Stimulated activated memory B cell treated with anti-CD40 and anti-IgM and Interleukin-4, amounts not matched to agents 10 μg/mL and 1 μg/mL and 100 μg/mL, for 72 hours (primary cell): ENCODE data around the gene GFI1B.
"Not testable (repeated sequence)": the region's sequence is repeated elsewhere in the genome, so short reads cannot be mapped to it uniquely, and the experiment has no call there.

Source experiments
- ATAC-seq: fragments of 150-1000 bp; cut with Tn5 transposase; 2 replicates; pipeline ENCODE4 v1.10.0; 2021
- H3K27ac Mint-ChIP-seq: one replicate; pipeline ENCODE4 v1.8.0; 2022; ENCODE audit warnings: mild to moderate bottlenecking, mixed read lengths
- H3K27me3 Mint-ChIP-seq: one replicate; pipeline ENCODE4 v1.8.0; 2022; ENCODE audit warnings: mixed read lengths
- H3K36me3 Mint-ChIP-seq: one replicate; pipeline ENCODE4 v1.8.0; 2022; ENCODE audit warnings: mixed read lengths
- H3K4me1 Mint-ChIP-seq: one replicate; pipeline ENCODE4 v1.8.0; 2022; ENCODE audit warnings: mixed read lengths
- H3K4me3 Mint-ChIP-seq: one replicate; pipeline ENCODE4 v1.8.0; 2022; ENCODE audit warnings: mild to moderate bottlenecking, moderate library complexity, mixed read lengths
- H3K9me3 Mint-ChIP-seq: one replicate; pipeline ENCODE4 v1.8.0; 2022; ENCODE audit warnings: mixed read lengths

GFI1B gene

DNA sequence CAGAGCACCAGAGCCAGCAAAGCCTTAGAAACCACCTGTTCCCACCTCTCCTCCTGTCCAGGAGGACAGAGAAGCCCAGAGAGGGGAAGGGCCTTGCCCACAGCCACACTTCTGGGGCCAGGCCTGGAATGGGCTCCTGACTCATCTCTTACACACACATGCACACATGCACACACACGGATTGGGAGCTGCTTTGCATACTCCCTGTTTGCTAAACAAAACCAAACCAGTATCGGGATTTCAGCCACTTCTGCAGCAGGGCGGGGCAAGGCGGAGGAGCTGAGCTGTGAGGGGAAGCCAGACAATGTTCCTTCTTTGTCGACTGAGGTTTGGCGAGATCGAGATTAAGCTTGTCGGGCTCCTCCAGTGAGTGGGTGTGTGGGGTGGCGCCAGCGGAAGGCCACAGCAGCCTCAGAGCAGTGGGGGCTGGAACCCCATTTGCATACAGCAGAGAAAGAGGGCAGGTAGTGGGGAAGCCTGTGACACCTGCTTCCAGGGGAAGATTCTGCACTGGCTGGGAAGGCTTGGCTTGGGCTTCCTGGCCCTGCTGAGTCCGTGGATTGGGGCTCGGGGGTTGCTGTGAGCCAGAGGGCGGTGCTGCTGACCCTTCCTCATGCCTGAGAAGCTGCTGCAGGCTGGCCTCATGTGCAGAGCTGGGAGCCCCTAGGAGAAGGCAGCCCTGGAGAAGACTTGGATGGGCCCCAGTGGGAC lies 16.1 kb downstream of the GFI1B start:
- H3K27ac Mint-ChIP-seq, result no peak overlapping the region

DNA sequence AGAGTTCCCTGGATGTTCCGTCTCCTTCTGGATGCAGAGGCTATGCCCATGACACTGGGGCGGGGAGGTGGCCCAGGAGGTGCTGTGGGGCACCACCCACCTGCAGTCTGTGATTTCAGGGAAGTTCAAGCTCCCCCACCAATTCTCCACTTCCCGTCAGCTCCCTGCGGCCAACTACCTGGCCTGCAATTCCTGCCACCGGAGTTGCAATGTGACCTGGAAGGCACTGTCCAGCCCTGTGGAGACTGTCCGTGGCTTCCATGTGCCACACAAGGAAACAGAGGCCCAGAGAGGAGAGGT lies 16.6 kb downstream of the GFI1B start:
- Mint-ChIP-seq H3K4me1 (peaks cover 12% of the 10 kb centered on the region), H3K27me3 (peaks cover 83% of the 10 kb centered on the region), H3K4me3 (no peak overlapping the region)

More for the DNA sequence above, 16.1 kb downstream of the GFI1B start:
- Mint-ChIP-seq H3K36me3 (no peaks in the 10 kb centered on the region), H3K9me3 (peaks cover 5% of the 10 kb centered on the region), H3K27me3 (peaks cover 83% of the 10 kb centered on the region), H3K4me1 (peaks cover 12% of the 10 kb centered on the region), H3K4me3 (no peak overlapping the region)
- ATAC-seq, result peak; percentile 66

DNA sequence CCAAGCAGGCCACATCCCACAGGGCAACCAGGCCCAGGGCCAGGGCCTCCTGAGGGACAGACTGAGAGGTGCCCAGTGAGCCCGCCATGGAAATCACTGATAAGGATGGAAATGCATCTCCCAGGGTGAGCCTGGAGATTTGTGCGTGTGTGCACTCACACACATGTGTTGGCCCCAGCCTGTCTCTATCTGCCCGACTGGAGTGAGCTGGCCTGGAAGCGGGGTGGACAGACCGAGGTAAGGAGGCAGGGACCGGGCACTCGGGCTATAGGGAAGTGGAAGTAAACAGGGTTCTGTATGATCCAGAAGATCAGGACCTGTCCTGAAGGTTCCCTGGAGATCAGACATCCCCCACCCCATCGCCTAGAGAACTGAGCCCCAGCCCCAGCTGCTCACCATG lies 17.4 kb downstream of the GFI1B start:
- Mint-ChIP-seq H3K36me3 (no peaks in the 10 kb centered on the region), H3K4me1 (peaks cover 12% of the 10 kb centered on the region), H3K27ac (no peak overlapping the region), H3K4me3 (no peak overlapping the region), H3K9me3 (no peaks in the 10 kb centered on the region), H3K27me3 (peaks cover 84% of the 10 kb centered on the region)
- ATAC-seq, result no peak

More for the DNA sequence above, 16.6 kb downstream of the GFI1B start:
- no peaks in the 10 kb centered on the region for H3K36me3 Mint-ChIP-seq
- H3K9me3 Mint-ChIP-seq, result peaks cover 4% of the 10 kb centered on the region
- H3K27ac Mint-ChIP-seq, result no peak overlapping the region
- ATAC-seq, result no peak

DNA sequence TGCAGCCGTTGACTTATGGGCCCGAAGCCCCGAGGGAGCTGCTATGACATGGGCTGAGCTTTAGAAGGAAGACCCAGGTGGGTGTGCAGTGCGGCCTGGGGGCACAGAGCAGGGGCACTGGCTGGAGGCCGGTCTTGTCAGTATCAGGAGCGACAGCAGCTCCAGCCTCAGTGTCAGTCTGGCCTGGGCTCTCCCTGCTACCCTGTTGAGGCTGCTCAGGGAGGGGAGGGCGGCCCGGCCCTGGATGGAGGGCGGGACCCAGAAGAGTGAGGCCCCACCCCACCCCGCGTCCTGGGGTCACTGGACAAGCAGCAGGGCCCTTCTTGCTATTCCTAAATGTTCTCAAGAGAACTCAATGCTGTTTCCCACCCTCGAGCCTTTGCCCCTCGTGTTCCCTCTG lies 18.0 kb downstream of the GFI1B start:
- Mint-ChIP-seq H3K36me3 (no peaks in the 10 kb centered on the region), H3K4me1 (peaks cover 12% of the 10 kb centered on the region), H3K4me3 (no peak overlapping the region), H3K27ac (no peak overlapping the region), H3K9me3 (no peaks in the 10 kb centered on the region), H3K27me3 (peaks cover 84% of the 10 kb centered on the region)
- ATAC-seq, result no peak

DNA sequence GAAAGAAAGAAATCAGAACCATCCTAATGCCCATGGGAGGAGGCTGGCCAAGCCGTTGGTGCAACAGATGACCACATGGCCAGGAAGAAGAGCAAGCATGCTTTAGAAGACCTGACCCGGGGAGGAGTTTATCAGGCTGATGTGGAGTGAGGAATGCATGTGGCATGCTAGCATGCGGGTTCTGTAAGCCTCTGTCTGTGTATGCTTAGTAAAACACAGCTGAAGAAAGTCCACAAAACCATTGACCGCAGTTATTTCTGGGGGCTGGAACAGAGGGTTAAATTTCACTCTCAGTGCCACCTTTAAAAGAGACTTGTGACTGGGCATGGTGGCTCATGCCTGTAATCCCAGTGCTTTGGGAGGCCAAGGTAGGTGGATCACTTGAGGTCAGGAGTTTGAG lies 19.1 kb downstream of the GFI1B start:
- Mint-ChIP-seq H3K4me3 (no peak overlapping the region), H3K4me1 (peaks cover 12% of the 10 kb centered on the region), H3K27me3 (peaks cover 84% of the 10 kb centered on the region), H3K9me3 (no peaks in the 10 kb centered on the region), H3K27ac (no peak overlapping the region), H3K36me3 (no peaks in the 10 kb centered on the region)
- no peak for ATAC-seq

DNA sequence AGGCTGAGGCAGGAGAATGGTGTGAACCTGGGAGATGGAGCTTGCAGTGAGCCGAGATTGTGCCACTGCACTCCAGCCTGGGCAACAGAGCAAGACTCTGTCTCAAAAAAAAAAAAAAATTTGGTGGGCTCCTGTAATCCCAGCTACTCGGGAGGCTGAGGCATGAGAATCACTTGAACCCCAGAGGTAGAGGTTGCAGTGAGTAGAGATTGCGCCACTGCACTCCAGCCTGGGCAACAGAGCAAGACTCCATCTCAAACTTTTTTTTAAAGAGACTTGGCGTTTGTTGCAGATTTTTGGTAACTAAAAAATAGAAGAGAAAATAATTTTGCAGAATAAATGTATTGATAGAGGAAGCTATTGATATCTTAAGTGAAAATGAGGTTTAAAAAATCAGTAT lies 19.7 kb downstream of the GFI1B start:
- not testable (repeated sequence) for H3K27ac Mint-ChIP-seq, H3K9me3 Mint-ChIP-seq, ATAC-seq, H3K36me3 Mint-ChIP-seq, H3K4me3 Mint-ChIP-seq
- H3K4me1 Mint-ChIP-seq, result peaks cover 12% of the 10 kb centered on the region
- H3K27me3 Mint-ChIP-seq, result peaks cover 84% of the 10 kb centered on the region

DNA sequence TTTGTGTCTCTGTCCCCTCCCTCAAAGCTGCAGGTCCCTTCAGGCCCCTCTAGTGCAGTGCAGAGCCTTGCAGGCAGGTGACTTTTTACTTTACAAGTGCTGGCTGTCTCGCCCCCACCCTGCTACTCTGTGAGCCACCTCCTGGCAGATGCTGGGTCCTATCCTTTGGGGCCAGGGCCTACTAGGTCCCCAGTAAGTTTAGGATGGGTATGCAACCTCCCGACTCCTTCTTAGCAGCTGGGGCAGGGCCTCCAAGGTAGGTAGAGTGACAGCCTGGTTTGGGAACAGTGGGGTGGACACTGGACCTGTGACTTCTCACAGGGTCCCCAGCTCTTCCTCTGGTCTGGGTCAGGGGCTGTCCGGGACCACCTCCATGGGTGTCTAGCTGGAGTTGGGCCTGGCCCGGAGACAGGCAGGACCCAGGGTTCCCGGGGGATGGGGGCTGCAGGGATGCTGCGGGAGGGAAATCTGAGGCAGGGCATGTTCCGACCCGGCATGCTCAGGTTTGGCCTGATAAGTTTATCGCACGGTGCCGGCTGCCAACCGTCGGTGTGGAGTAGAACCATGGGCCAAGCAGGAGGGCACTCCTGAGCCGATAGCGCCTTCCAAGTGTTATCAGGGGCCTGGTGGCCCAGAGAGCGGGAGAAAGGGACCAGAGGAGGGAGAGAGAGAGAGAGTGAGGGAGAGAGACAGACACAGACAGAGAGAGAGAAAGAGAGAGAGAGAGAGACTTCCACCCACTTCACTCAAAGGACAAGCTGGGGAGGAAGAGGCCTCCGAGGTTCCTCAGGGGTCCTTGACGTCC lies 20.5 kb downstream of the GFI1B start:
- H3K27me3 Mint-ChIP-seq, result peaks cover 84% of the 10 kb centered on the region
- no peak overlapping the region for H3K27ac Mint-ChIP-seq
- no peak overlapping the region for H3K4me3 Mint-ChIP-seq
- H3K4me1 Mint-ChIP-seq, result peaks cover 12% of the 10 kb centered on the region
- H3K36me3 Mint-ChIP-seq, result no peaks in the 10 kb centered on the region
- ATAC-seq, result no peak
- H3K9me3 Mint-ChIP-seq, result no peaks in the 10 kb centered on the region

DNA sequence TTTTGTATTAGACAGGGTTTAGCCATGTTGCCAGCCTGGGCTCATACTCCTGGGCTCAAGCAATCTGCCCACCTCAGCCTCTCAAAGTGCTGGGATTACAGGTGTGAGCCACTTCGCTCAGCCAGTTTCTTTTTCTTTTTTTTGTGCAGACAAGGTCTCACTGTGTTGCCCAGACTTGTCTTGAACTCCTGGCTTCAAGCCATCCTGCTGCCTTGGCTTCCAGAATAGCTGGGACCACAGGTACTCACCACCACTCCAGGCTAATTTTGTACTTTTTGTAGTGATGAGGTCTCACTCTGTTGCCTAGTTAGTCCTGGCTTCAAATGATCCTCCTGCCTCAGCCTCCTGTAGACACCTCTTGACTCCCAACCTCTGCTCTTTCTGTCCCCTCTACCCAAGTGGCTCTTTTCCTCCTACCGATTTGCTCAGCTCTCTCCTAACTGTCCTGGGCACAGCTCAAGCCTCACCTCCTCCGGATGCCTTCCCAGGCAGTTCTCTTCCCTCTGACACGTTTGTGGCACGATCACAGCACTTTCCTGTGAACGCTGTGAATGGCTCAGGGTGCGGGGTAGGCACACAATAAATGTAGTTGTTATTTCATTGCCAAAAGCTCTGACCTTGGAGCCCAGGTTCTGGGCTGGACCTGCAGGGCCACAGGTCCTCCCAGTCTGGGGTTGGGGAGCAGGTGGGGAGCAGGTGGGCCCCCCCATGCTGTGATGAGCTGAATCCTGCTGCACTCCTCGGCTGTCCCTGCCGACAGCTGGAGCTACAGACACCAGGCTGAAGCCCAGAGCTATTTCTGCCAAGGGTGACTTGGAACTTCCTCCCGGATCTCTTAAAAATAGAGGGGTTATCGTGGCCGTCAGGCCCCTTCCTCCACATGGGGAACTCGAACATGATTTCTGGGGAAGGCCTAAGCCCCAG lies 23.9 kb downstream of the GFI1B start:
- H3K27ac Mint-ChIP-seq, result no peak overlapping the region
- peaks cover 7% of the 10 kb centered on the region for H3K9me3 Mint-ChIP-seq
- H3K27me3 Mint-ChIP-seq, result peaks cover 92% of the 10 kb centered on the region
- no peaks in the 10 kb centered on the region for H3K4me1 Mint-ChIP-seq
- H3K36me3 Mint-ChIP-seq, result no peaks in the 10 kb centered on the region
- H3K4me3 Mint-ChIP-seq, result no peak overlapping the region
- no peak for ATAC-seq

DNA sequence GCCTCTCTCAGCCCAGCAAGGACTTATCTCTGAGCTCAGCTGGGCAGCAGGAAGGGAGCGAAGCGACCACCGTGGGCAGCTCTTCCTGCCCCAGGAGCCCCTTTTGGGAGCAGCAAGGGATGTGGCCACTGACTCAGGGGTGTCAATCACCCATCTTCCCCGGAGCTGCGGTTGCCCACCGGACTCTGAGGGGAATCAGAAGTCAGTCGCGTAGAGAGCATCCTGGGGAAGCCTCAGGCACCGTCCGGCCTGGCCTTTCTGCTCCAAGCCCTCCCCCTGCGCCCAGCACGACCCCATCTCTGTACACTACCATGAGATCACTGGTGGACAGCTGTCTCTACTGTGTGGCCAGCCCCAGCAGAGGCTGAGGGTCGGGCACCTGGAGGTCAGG lies 24.6 kb downstream of the GFI1B start:
- Mint-ChIP-seq H3K9me3 (peaks cover 7% of the 10 kb centered on the region), H3K36me3 (no peaks in the 10 kb centered on the region), H3K4me3 (no peak overlapping the region), H3K4me1 (no peaks in the 10 kb centered on the region), H3K27ac (no peak overlapping the region), H3K27me3 (peaks cover 93% of the 10 kb centered on the region)
- no peak for ATAC-seq

DNA sequence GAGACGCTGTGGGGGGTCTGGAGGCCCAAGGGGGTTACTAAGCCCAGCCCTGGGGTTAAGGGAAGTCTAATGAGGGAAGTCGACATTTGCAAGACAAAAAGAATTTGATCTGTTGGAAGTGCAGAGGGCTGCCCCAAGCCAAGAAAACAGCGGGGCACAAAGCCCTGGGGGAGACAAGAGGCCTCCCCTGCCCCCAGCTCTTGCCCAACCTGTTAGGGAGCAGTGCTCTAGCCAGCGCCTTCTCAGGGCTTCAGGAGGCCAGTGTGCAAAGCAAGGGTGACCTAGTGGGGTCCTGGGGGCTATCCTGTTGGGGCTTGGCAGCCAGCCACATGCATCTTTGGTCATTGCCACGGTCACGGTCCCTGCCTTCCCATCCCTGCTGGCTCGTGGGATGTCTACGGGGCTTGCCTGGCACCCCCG lies 25.2 kb downstream of the GFI1B start:
- no peaks in the 10 kb centered on the region for H3K36me3 Mint-ChIP-seq
- no peaks in the 10 kb centered on the region for H3K4me1 Mint-ChIP-seq
- H3K27me3 Mint-ChIP-seq, result peaks cover 98% of the 10 kb centered on the region
- H3K27ac Mint-ChIP-seq, result no peak overlapping the region
- H3K4me3 Mint-ChIP-seq, result no peak overlapping the region
- no peak for ATAC-seq
- peaks cover 7% of the 10 kb centered on the region for H3K9me3 Mint-ChIP-seq

DNA sequence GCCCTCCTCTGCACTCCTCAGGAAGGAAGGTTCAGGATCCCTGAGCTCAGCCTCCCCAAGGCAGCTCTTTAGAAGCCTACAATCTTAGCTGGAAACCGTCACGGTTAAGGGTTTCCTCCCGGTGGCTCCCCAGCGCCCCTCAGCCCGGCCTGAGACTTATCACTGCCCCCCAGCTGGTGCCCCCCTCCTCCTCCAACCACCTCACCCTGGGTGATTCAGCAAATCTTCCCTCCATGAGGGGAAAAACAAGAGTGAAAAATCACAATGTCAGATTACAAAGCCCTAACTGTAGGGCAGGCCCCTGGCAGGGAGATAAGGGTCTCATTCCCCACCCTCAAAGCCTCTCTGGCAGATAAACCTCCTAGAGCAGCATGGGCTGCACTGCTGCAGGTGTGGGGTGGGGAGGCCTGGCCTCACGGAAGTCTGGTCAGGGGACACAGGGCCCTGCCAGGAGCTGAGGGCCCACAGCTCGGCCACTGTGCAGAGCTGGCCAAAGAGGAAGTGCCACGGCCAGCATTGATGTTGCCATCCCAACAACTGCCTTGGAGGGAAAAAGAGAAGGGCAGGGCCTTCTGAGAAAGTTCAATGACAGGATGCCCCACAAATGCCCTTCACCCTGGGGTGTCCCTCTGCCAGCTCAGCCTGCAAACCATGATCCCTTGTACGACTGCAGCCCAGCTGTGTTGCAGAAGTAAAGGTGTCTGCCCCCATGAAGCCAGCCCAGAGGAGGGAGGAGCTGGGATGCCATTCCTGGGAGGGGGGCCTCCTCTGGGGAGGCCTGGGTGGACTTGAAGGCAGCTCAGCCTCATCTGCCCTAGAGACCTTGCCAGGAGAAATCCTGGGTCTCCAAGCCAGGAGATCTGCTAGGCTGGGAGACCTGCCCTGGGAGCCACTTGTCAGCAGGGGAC lies 25.9 kb downstream of the GFI1B start:
- H3K4me3 Mint-ChIP-seq, result no peak overlapping the region
- no peak for ATAC-seq
- H3K9me3 Mint-ChIP-seq, result peaks cover 8% of the 10 kb centered on the region
- H3K4me1 Mint-ChIP-seq, result no peaks in the 10 kb centered on the region
- H3K27me3 Mint-ChIP-seq, result peaks cover 98% of the 10 kb centered on the region
- H3K36me3 Mint-ChIP-seq, result no peaks in the 10 kb centered on the region
- H3K27ac Mint-ChIP-seq, result no peak overlapping the region

DNA sequence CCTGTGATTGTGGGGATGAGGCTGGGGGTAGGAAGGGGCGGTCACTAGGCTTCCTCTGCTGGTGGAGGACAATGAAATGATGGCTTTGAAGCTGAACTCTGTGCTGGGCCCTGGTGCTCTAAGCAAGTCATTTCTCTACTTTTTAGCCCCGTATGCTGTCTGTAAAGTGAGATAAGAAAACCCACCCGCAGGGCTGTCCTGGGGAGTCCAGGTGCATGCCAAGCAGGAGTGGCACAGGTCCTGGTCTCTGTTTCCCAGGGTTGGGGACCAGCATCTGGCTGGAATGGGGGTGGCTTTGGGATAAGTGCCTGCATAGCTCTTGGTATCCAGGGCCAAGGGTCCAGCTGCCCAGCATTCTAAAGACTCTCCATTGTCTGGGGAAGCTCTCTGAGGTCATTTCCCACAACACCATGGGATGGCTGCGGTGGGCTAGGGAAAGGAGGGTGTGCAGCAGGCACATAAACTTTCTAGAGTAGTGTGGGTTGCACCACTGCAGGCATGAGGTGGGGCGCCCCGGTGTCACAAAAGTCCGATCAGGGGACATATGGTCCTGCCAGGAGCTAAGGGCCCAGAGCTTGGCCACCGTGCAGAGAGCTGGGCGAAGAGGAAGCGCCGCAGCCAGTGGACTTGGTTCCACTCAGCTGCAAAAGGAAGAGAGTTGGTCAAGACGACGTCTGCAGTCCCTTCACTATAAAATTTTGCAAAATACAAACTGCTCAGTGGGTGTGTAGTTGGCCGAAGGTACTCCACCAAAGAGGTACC lies 26.7 kb downstream of the GFI1B start:
- Mint-ChIP-seq H3K27ac (no peak overlapping the region), H3K9me3 (peaks cover 10% of the 10 kb centered on the region), H3K36me3 (no peaks in the 10 kb centered on the region), H3K4me1 (no peaks in the 10 kb centered on the region), H3K4me3 (no peak overlapping the region), H3K27me3 (peaks cover 98% of the 10 kb centered on the region)
- no peak for ATAC-seq

DNA sequence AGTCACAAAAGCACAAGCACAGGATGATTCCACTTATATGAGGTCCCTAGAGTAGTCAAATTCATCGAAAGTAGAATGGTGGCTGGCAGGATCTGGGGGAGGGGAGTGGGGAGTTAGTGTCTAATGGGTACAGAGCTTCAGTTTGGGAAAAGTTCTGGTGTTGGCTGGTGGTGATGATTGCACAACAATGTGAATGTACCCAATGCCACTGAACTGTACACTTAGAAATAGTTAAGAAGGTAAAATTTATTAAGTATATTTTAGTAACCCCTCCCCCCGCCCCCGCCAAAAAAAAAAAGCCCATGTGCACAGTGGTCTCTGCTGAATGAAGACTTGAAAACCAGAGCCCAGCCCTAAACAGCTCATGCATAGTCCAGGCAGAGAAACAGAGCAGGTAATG lies 27.5 kb downstream of the GFI1B start:
- no peak overlapping the region for H3K27ac Mint-ChIP-seq
- no peaks in the 10 kb centered on the region for H3K36me3 Mint-ChIP-seq
- H3K9me3 Mint-ChIP-seq, result peaks cover 10% of the 10 kb centered on the region
- H3K4me1 Mint-ChIP-seq, result no peaks in the 10 kb centered on the region
- no peak overlapping the region for H3K4me3 Mint-ChIP-seq
- peaks cover 96% of the 10 kb centered on the region for H3K27me3 Mint-ChIP-seq
- ATAC-seq, result no peak

DNA sequence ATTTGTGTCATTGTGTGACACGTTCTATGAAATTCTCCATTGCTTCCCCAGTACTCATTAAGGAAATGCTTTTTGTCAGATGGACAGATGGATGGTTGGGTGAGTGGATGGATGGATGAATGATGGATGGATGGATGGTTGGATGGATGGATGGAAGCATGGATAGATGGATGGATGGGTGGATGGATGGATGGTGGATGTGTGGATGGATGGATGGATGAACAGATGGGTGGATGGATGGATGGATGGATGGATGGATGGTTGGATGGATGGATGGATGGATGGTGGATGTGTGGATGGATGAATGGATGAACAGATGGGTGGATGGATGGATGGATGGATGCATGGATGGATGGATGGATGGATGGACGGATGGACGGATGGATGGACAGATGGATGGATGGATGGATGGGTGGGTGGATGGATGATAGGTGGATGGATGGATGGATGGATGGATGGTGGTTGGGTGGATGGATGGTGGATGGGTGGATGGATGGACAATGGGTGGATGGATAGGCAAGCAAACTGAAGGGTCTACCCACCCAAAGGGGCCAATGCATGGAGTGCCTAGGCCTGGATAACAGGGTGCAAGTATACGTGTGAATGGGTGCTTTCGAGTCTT lies 28.3 kb downstream of the GFI1B start:
- ATAC-seq, result no peak
- Mint-ChIP-seq H3K4me1 (no peaks in the 10 kb centered on the region), H3K27me3 (peaks cover 98% of the 10 kb centered on the region), H3K27ac (no peak overlapping the region), H3K9me3 (peaks cover 10% of the 10 kb centered on the region), H3K4me3 (no peak overlapping the region), H3K36me3 (no peaks in the 10 kb centered on the region)
